SW480 (cell line): ENCODE results near the gene CTIF.

Experiments used
- DNase-seq: peaks from one replicate; pipeline ENCODE4 v3.0.0-alpha.2; 2016; ENCODE audit warnings: low spot score

The CTIF gene

GRCh38 chr18:48851599-48851960 is 312.7 kb downstream of the CTIF start:
- DNase-seq = no peak

- DNase-seq = no peak
These were observed 313.5 kb downstream of the CTIF start for GRCh38 chr18:48852292-48852691.

- no peak for DNase-seq
These were observed 314.0 kb downstream of the CTIF start for GRCh38 chr18:48852794-48853193.

- DNase-seq = no peak
These were observed 314.8 kb downstream of the CTIF start for GRCh38 chr18:48853588-48853987.

GRCh38 chr18:48854780-48855179 is 315.9 kb downstream of the CTIF start:
- DNase-seq = no peak

GRCh38 chr18:48855422-48856377 is 316.9 kb downstream of the CTIF start:
- no peak for DNase-seq

- no peak for DNase-seq
These were observed 318.3 kb downstream of the CTIF start for GRCh38 chr18:48857023-48857694.

- no peak for DNase-seq
These were observed 319.8 kb downstream of the CTIF start for GRCh38 chr18:48858676-48859075.

GRCh38 chr18:48859311-48860268 is 320.8 kb downstream of the CTIF start:
- DNase-seq = no peak

GRCh38 chr18:48860269-48861180 is 321.7 kb downstream of the CTIF start:
- no peak for DNase-seq

GRCh38 chr18:48861181-48861708 is 322.4 kb downstream of the CTIF start:
- DNase-seq = no peak

- DNase-seq = no peak
These were observed 323.3 kb downstream of the CTIF start for GRCh38 chr18:48862132-48862531.

- DNase-seq = no peak
These were observed 323.9 kb downstream of the CTIF start for GRCh38 chr18:48862678-48863270.

GRCh38 chr18:48863432-48864065 is 324.7 kb downstream of the CTIF start:
- DNase-seq = no peak

GRCh38 chr18:48864876-48865275 is 326.0 kb downstream of the CTIF start:
- no peak for DNase-seq

- no peak for DNase-seq
These were observed 327.4 kb downstream of the CTIF start for GRCh38 chr18:48866028-48866733.

- no peak for DNase-seq
These were observed 328.0 kb downstream of the CTIF start for GRCh38 chr18:48866856-48867255.

GRCh38 chr18:48867978-48868377 is 329.1 kb downstream of the CTIF start:
- DNase-seq = no peak
